ENCODE measurements around the gene TBC1D12.
"Not testable (repeated sequence)": the region's sequence is repeated elsewhere in the genome, so short reads cannot be mapped to it uniquely, and the experiment has no call there.

The TBC1D12 gene

GRCh38 chr10:94521276-94522250 is 119.2 kb downstream of the TBC1D12 start:
- no peak overlapping the region for H3K4me2 ChIP-seq (ENCODE audit: insufficient read depth, low read length)
- peaks cover 3% of the 10 kb centered on the region for H3K27me3 ChIP-seq (ENCODE audit: insufficient read depth, low read length, poor library complexity)
- TF ChIP-seq EZH2 (IDR thresholded peaks at IDR 0.05; ENCODE audit: borderline replicate concordance, low read depth, low read length, severe bottlenecking) (no peak), CTCF (IDR thresholded peaks at IDR 0.05; ENCODE audit: borderline replicate concordance, extremely low read depth, low read length, poor library complexity, severe bottlenecking) (no peak)
- H3K9ac ChIP-seq (ENCODE audit: low read depth, low read length) = no peak overlapping the region
- H3K4me1 ChIP-seq (ENCODE audit: insufficient read depth, low read length) = no peaks in the 10 kb centered on the region
- no peak overlapping the region for H3K27ac ChIP-seq (ENCODE audit: low read length)
- H3K36me3 ChIP-seq (ENCODE audit: insufficient read depth, low read length) = no peaks in the 10 kb centered on the region
- H3K4me3 ChIP-seq (ENCODE audit: low read depth in 1 of 2, low read length in 2 of 2) = no peak overlapping the region
- no peak for DNase-seq
- H4K20me1 ChIP-seq (ENCODE audit: insufficient read depth, low read length) = no peaks in the 10 kb centered on the region
- no peaks in the 10 kb centered on the region for H3K79me2 ChIP-seq (ENCODE audit: insufficient read depth, low read length)
- ATAC-seq (ENCODE audit: insufficient read depth, low read depth) = no peak
- H2AFZ ChIP-seq (ENCODE audit: low read depth, low read length) = no peak overlapping the region
- no peaks in the 10 kb centered on the region for H3K9me3 ChIP-seq (ENCODE audit: insufficient read depth, low read length, severe bottlenecking)

DNA sequence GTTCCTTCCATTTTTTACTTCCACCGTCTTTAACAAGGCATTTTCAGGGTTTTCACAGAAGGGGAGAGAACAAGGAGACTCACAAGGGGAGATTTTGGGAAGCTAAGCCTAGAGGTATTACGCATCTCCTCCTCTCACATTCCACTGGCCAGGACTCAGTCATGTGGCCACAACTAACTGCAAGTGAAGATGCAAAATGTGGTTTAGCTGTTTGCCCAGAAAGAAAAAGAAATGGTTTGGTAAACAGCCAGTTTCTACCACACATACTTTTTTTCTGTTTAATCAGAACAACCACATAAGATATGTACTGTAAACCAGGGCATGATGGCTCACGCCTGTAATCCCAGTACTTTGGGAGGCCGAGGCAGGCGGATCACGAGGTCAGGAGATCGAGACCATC is 121.8 kb downstream of the TBC1D12 start:
- Histone ChIP-seq H2AFZ (ENCODE audit: low read depth, low read length) (no peak overlapping the region), H3K36me3 (ENCODE audit: insufficient read depth, low read length) (no peaks in the 10 kb centered on the region), H3K27ac (ENCODE audit: low read length) (no peak overlapping the region), H4K20me1 (ENCODE audit: insufficient read depth, low read length) (no peaks in the 10 kb centered on the region), H3K4me1 (ENCODE audit: insufficient read depth, low read length) (no peaks in the 10 kb centered on the region), H3K4me2 (ENCODE audit: insufficient read depth, low read length) (no peak overlapping the region), H3K4me3 (ENCODE audit: low read depth in 1 of 2, low read length in 2 of 2) (no peak overlapping the region), H3K79me2 (ENCODE audit: insufficient read depth, low read length) (no peaks in the 10 kb centered on the region), H3K27me3 (ENCODE audit: insufficient read depth, low read length, poor library complexity) (peaks cover 2% of the 10 kb centered on the region), H3K9me3 (ENCODE audit: insufficient read depth, low read length, severe bottlenecking) (no peaks in the 10 kb centered on the region), H3K9ac (ENCODE audit: low read depth, low read length) (no peak overlapping the region)
- ATAC-seq (ENCODE audit: insufficient read depth, low read depth) = no peak
- no peak for DNase-seq
- no peak for TF ChIP-seq EZH2 (IDR thresholded peaks at IDR 0.05; ENCODE audit: borderline replicate concordance, low read depth, low read length, severe bottlenecking)
- TF ChIP-seq CTCF (IDR thresholded peaks at IDR 0.05; ENCODE audit: borderline replicate concordance, extremely low read depth, low read length, poor library complexity, severe bottlenecking) = no peak

GRCh38 chr10:94524711-94525110 is 122.4 kb downstream of the TBC1D12 start:
- Histone ChIP-seq H3K36me3 (ENCODE audit: insufficient read depth, low read length) (no peaks in the 10 kb centered on the region), H3K4me1 (ENCODE audit: insufficient read depth, low read length) (no peaks in the 10 kb centered on the region), H3K27ac (ENCODE audit: low read length) (no peak overlapping the region), H3K9ac (ENCODE audit: low read depth, low read length) (no peak overlapping the region), H3K4me3 (ENCODE audit: low read depth in 1 of 2, low read length in 2 of 2) (no peak overlapping the region), H3K4me2 (ENCODE audit: insufficient read depth, low read length) (no peak overlapping the region), H3K79me2 (ENCODE audit: insufficient read depth, low read length) (no peaks in the 10 kb centered on the region), H3K27me3 (ENCODE audit: insufficient read depth, low read length, poor library complexity) (no peaks in the 10 kb centered on the region), H2AFZ (ENCODE audit: low read depth, low read length) (no peak overlapping the region), H3K9me3 (ENCODE audit: insufficient read depth, low read length, severe bottlenecking) (no peaks in the 10 kb centered on the region), H4K20me1 (ENCODE audit: insufficient read depth, low read length) (no peaks in the 10 kb centered on the region)
- ATAC-seq (ENCODE audit: insufficient read depth, low read depth) (no peak), DNase-seq (no peak)
- TF ChIP-seq CTCF (IDR thresholded peaks at IDR 0.05; ENCODE audit: borderline replicate concordance, extremely low read depth, low read length, poor library complexity, severe bottlenecking) (no peak), EZH2 (IDR thresholded peaks at IDR 0.05; ENCODE audit: borderline replicate concordance, low read depth, low read length, severe bottlenecking) (no peak)

- not testable (repeated sequence) for DNase-seq; H3K27ac ChIP-seq (ENCODE audit: low read length); H3K9me3 ChIP-seq (ENCODE audit: insufficient read depth, low read length, severe bottlenecking); H4K20me1 ChIP-seq (ENCODE audit: insufficient read depth, low read length); H3K9ac ChIP-seq (ENCODE audit: low read depth, low read length); H3K4me3 ChIP-seq (ENCODE audit: low read depth in 1 of 2, low read length in 2 of 2); H3K79me2 ChIP-seq (ENCODE audit: insufficient read depth, low read length); H2AFZ ChIP-seq (ENCODE audit: low read depth, low read length); ATAC-seq (ENCODE audit: insufficient read depth, low read depth); H3K4me1 ChIP-seq (ENCODE audit: insufficient read depth, low read length); H3K36me3 ChIP-seq (ENCODE audit: insufficient read depth, low read length); H3K4me2 ChIP-seq (ENCODE audit: insufficient read depth, low read length)
- peaks cover 20% of the 10 kb centered on the region for H3K27me3 ChIP-seq (ENCODE audit: insufficient read depth, low read length, poor library complexity)
Measured at GRCh38 chr10:94531550-94531949, 129.2 kb downstream of the TBC1D12 start.

Measured in DND-41 (cell line).